ENCODE results near the gene UBASH3A.

GRCh38 chr21:42455754-42456440, 52.2 kb downstream of the UBASH3A start:
- no peak for TF ChIP-seq EP300 (IDR thresholded peaks at IDR 0.05)
- TF ChIP-seq, protein P1, sequence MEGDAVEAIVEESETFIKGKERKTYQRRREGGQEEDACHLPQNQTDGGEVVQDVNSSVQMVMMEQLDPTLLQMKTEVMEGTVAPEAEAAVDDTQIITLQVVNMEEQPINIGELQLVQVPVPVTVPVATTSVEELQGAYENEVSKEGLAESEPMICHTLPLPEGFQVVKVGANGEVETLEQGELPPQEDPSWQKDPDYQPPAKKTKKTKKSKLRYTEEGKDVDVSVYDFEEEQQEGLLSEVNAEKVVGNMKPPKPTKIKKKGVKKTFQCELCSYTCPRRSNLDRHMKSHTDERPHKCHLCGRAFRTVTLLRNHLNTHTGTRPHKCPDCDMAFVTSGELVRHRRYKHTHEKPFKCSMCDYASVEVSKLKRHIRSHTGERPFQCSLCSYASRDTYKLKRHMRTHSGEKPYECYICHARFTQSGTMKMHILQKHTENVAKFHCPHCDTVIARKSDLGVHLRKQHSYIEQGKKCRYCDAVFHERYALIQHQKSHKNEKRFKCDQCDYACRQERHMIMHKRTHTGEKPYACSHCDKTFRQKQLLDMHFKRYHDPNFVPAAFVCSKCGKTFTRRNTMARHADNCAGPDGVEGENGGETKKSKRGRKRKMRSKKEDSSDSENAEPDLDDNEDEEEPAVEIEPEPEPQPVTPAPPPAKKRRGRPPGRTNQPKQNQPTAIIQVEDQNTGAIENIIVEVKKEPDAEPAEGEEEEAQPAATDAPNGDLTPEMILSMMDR (IDR thresholded peaks at IDR 0.05) = no peak
- no peak for TF ChIP-seq POLR2A (IDR thresholded peaks at IDR 0.05)
